ENCODE results near the gene HSF5. TPM values are rescaled to one million over a fixed set of nuclear protein-coding genes. Genes with fewer than 3 reads are reported as not detected.

HSF5 gene
- total RNA-seq (2016; rRNA removed; fragmentation: Illumina TruSeq; extraction: Trizol) = not detected in 2 replicates
- total RNA-seq (2016; cell fraction: cytosol; rRNA removed; fragmentation: Illumina TruSeq; extraction: Trizol; ENCODE audit: low read depth) = not detected in 2 replicates
- not detected in 2 replicates for total RNA-seq (2016; cell fraction: insoluble cytoplasmic fraction; rRNA removed; fragmentation: Illumina TruSeq; extraction: Trizol)
- 0.03 and 0.06 TPM in 2 replicates for total RNA-seq (2016; cell fraction: membrane; rRNA removed; fragmentation: Illumina TruSeq; extraction: Trizol)
- total RNA-seq (2016; cell fraction: nucleus; rRNA removed; fragmentation: Illumina TruSeq; extraction: Trizol) = not detected in 2 replicates
- polyA plus RNA-seq (2011; rRNA removed) = not detected in 2 replicates
- polyA plus RNA-seq (2011; cell fraction: cytosol; rRNA removed) = not detected in 2 replicates
- polyA plus RNA-seq (2011; cell fraction: nucleus; rRNA removed) = 0.03 TPM in 1 of 2 replicates, not detected in the other
- not detected in 2 replicates for polyA plus RNA-seq (2012)
- not detected in 2 replicates for polyA plus RNA-seq (2016; cell fraction: cytosol; fragmentation: Illumina TruSeq; extraction: Trizol; ENCODE audit: low read depth)
- polyA plus RNA-seq (2016; cell fraction: insoluble cytoplasmic fraction; fragmentation: Illumina TruSeq; extraction: Trizol; ENCODE audit: low read depth) = not detected in 2 replicates
- polyA plus RNA-seq (2016; cell fraction: membrane; fragmentation: Illumina TruSeq; extraction: Trizol; ENCODE audit: low read depth) = not detected in 2 replicates
- not detected in 2 replicates for polyA plus RNA-seq (2016; cell fraction: nucleus; fragmentation: Illumina TruSeq; extraction: Trizol; ENCODE audit: insufficient read depth, low read depth)
- polyA minus RNA-seq (2011; rRNA and poly(A)+ RNA removed; ENCODE audit: low replicate concordance) = 0.06 TPM in 1 of 2 replicates, not detected in the other
- polyA minus RNA-seq (2011; cell fraction: cytosol; rRNA and poly(A)+ RNA removed) = not detected in 2 replicates
- polyA minus RNA-seq (2011; cell fraction: nucleus; rRNA and poly(A)+ RNA removed) = 0.13 TPM in 1 of 2 replicates, not detected in the other
- percentile 21 among the genes with signal in this experiment for Bru-seq, nascent RNA
- percentile 13 among the genes with signal in this experiment for BruChase-seq, experiment 1, labeled RNA remaining after a 6-hour chase
- BruChase-seq, experiment 2, labeled RNA remaining after a 2-hour chase = percentile 19 among the genes with signal in this experiment
- long read RNA-seq, experiment 1 = 0 reads
- long read RNA-seq, experiment 2 = 0 reads

GRCh38 chr17:58487589-58488427, at the start of gene HSF5:
Gene HSF5 (minus strand): TSS chr17:58488408. CDS start chr17:58488274, 134 bp downstream.
- no peak for DNase-seq (ENCODE audit: low spot score)
- Histone ChIP-seq H3K9me3 (ENCODE audit: low read length) (no peaks in the 10 kb centered on the region), H3K27me3 (ENCODE audit: control insufficient read depth in 1 of 2, insufficient read depth in 2 of 2, low read length in 2 of 2) (no peaks in the 10 kb centered on the region), H3K79me2 (ENCODE audit: insufficient read depth, low read length) (no peaks in the 10 kb centered on the region), H3K9ac (ENCODE audit: insufficient read depth, low read depth, low read length) (no peak within 1 kb of the TSS), H3K4me3 (replicated peaks in 1 of 3; ENCODE audit: insufficient read depth in 1 of 3, low read depth in 2 of 3, low read length in 3 of 3) (no peak within 1 kb of the TSS), H2AFZ (ENCODE audit: low read length) (no peak within 1 kb of the TSS), H3K27ac (ENCODE audit: extremely low read length, insufficient read depth, low read length) (no peak within 1 kb of the TSS), H4K20me1 (ENCODE audit: insufficient read depth, low read length) (peaks cover 5% of the 10 kb centered on the region; the same call in 1 of the 2 replicates), H3K4me1 (ENCODE audit: insufficient read depth, low read length) (peaks cover 13% of the 10 kb centered on the region), H3K36me3 (replicated peaks in 1 of 2; ENCODE audit: control insufficient read depth in 1 of 2, insufficient read depth in 2 of 2, low read length in 2 of 2) (peaks cover 19 to 41% of the 10 kb centered on the region in 2 experiments), H3K4me2 (ENCODE audit: low read depth, low read length) (no peak within 1 kb of the TSS)
- intact Hi-C loops (cut with micrococcal nuclease; ENCODE audit: unreplicated experiment) = no loop called here
- CTCF ChIA-PET (ENCODE audit: low intra/inter-chr PET ratio, low total read pairs) = no interaction called here
- POLR2A ChIA-PET = no interaction called here
- 98% methylated on average over 80 of the region's 98 CpGs for WGBS (ENCODE audit: low lambda C conversion rate)
- no TSS peak for BruUV-seq (replicated peaks)
- no peak for FAIRE-seq
- in situ Hi-C loops (cut with HindIII; ENCODE audit: extremely low pct_ligation_motif_present, low pct_unique_long_range_greater_than_20kb) = no loop called here
- ATAC-seq = peak; percentile 28
- TF ChIP-seq NR2F6 (IDR thresholded peaks at IDR 0.05) (no peak), NR2F6 (CRISPR knock-in tag; IDR thresholded peaks at IDR 0.05) (no peak), RBFOX2 (IDR thresholded peaks at IDR 0.05; ENCODE audit: low read depth, low read length) (0 out of 2 replicates have a peak, but pooled peaks have one; percentile 28), CTCF (CRISPR knock-in tag; IDR thresholded peaks at IDR 0.05) (no peak), KIAA2018 (CRISPR knock-in tag; IDR thresholded peaks at IDR 0.05; ENCODE audit: borderline replicate concordance) (no peak), CREB3 (CRISPR knock-in tag; IDR thresholded peaks at IDR 0.05) (no peak)

All from HepG2 (cell line).